IPS-15b (cell line): ENCODE results near the gene SERF2.
"Not testable (repeated sequence)": the region's sequence is repeated elsewhere in the genome, so short reads cannot be mapped to it uniquely, and the experiment has no call there.

Experiments
- H3K27me3 ChIP-seq: one replicate; pipeline ENCODE4 v1.6.1; 2013; ENCODE audit warnings: low read length; ENCODE audit not compliant: control insufficient read depth, insufficient read depth
- H3K36me3 ChIP-seq: one replicate; pipeline ENCODE4 v1.6.1; 2013; ENCODE audit warnings: low read length; ENCODE audit not compliant: control insufficient read depth, insufficient read depth
- H3K4me1 ChIP-seq: one replicate; pipeline ENCODE4 v1.6.1; 2013; ENCODE audit warnings: mild to moderate bottlenecking, low read length; ENCODE audit not compliant: control insufficient read depth, insufficient read depth
- H3K4me3 ChIP-seq: one replicate; pipeline ENCODE4 v1.5.1; 2013; ENCODE audit warnings: low read depth, low read length
- H3K9ac ChIP-seq: one replicate; pipeline ENCODE4 v1.6.1; 2013; ENCODE audit warnings: low read depth, mild to moderate bottlenecking, low read length
- H3K9me3 ChIP-seq: one replicate; pipeline ENCODE4 v1.6.1; 2013; ENCODE audit warnings: mild to moderate bottlenecking, low read length; ENCODE audit not compliant: control insufficient read depth, insufficient read depth

SERF2 gene

DNA sequence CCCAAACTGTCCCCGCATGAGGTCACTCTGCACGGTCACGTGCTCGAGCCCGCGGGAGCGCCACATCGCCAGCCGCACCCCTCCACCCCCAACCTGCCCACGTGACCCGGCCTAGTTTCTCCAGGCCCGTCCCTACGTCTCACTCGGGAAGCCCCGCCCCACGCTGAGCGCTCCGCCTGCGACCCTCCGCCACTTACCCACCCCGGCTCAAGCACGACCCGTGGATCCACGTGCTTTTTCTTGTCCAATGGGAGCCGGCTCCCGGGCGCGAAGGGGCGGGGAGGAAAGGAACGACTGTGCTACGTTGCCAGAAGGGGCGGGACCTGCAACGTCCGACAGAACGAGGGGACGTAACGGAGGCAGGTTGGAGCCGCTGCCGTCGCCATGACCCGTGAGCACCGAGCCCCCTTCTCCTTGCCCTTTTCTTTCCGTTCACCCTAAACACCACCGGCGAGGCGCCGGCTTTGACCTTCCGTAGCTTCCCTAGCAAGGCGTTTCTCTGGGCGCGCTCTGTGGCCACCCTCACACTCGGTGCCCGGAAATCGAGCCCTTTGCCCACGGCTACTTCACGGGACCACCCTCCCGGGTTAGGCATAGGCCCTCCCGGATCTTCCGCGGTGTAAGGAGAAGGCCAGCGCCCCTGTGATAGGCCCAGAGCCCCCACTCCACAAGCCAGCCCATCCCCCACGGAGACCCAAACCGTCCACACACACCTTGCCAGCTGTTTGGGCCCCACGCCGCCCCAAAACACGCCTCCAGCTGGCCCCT is at the start of gene SERF2:
SERF2 (plus strand) TSS at position 328 of the 768 bp plus-strand sequence; CDS start at position 385, 57 bp downstream.
- peak within 1 kb of the TSS; percentile 97 for H3K4me3 ChIP-seq
- H3K9me3 ChIP-seq: no peaks in the 10 kb centered on the region

DNA sequence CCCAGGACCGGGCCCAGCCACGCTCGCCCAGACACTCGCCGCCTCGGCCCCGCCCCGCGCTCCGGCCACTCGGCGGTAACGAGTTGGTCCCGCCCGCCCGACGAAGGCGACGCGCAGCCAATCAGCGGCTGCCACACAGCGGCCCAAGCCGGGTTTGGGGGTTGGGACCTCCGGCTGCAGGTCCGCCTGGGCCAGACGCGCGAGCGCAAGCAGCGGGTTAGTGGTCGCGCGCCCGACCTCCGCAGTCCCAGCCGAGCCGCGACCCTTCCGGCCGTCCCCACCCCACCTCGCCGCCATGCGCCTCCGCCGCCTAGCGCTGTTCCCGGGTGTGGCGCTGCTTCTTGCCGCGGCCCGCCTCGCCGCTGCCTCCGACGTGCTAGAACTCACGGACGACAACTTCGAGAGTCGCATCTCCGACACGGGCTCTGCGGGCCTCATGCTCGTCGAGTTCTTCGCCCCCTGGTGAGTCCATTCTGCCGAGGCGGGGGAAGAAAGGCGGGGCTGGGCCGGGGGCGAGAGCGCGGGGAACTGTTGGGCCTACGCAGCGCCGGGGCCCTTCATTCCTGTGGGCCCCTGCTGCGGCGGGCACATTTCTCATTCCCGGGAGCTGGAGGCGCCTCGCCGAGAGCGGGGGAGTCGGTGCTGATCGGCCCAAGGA is 45.7 kb upstream of the SERF2 start, which contains the start of gene PDIA3:
PDIA3 (plus strand) TSS at position 194 of the 658 bp plus-strand sequence; CDS start at position 296, 102 bp downstream.
- H3K36me3 ChIP-seq, H3K9me3 ChIP-seq, H3K27me3 ChIP-seq, H3K4me1 ChIP-seq: not testable (repeated sequence)
- Histone ChIP-seq H3K9ac (peak within 1 kb of the TSS; percentile 79), H3K4me3 (peak within 1 kb of the TSS; percentile 60)

More for the DNA sequence above, at the start of gene SERF2:
- Histone ChIP-seq H3K27me3 (no peaks in the 10 kb centered on the region), H3K9ac (peak within 1 kb of the TSS; percentile 98), H3K36me3 (peaks cover 29% of the 10 kb centered on the region), H3K4me1 (peaks cover 28% of the 10 kb centered on the region)

DNA sequence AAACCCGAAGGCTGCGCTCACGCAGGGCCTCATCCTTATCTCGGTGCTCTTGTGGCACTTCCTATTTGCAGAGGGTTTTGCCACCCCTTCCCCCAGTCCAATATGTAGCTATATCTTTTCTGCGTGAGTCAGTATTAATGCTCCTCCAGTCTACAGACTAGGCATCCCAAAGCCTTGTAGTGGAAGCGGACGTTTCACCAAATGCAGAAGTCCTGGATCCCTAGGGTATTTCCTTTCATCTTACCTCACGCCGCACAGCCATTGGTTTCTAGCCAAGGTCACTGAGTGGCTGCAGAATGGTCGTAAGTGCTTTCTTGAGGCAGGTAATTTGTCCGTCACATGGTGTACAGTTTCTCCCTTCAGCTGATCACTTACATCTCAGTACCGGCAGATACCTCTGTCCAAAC is 45.2 kb upstream of the SERF2 start:
- Histone ChIP-seq H3K9ac (peak overlapping the region; percentile 79), H3K4me3 (peak overlapping the region; percentile 60)
- H3K36me3 ChIP-seq, H3K4me1 ChIP-seq, H3K27me3 ChIP-seq, H3K9me3 ChIP-seq: not testable (repeated sequence)

- Histone ChIP-seq H3K36me3 (no peaks in the 10 kb centered on the region), H3K4me3 (no peak overlapping the region)
Measured at GRCh38 chr15:43748376-43748775, 43.7 kb upstream of the SERF2 start.

DNA sequence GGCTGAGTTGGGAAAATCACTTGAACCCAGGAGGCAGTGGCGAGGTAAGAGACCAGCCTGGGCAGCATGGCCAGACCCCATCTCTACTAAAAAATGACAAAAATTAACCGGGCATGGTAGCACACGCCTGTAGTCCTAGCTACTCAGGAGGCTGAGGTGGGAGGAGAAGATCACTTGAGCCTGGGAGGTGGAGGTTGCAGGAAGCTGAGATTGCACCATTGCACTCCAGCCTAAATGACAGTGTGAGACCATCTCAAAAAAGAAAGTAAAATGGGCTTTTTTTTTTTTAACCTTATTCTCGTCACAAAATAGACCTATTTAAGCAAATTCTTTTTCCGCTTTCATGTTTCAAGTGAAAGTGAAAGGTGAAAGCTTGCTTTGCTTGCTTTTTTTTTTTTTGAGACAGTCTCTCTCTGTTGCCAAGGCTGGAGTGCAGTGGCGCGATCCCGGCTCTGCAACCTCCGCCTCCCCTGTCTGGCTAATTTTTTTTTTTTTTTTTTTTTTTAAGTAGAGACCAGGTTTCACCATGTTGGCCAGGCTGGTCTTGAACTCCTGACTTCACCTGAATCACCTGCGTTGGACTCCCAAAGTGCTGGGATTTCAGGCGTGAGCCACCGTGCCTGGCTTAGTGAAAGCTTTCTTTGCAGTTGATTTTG is 42.3 kb upstream of the SERF2 start:
- Histone ChIP-seq H3K4me3 (no peak overlapping the region), H3K36me3 (peaks cover 2% of the 10 kb centered on the region), H3K9me3 (no peaks in the 10 kb centered on the region), H3K27me3 (no peaks in the 10 kb centered on the region), H3K4me1 (no peaks in the 10 kb centered on the region), H3K9ac (no peak overlapping the region)

More at GRCh38 chr15:43748376-43748775, 43.7 kb upstream of the SERF2 start:
- H3K9me3 ChIP-seq: no peaks in the 10 kb centered on the region
- no peak overlapping the region for H3K9ac ChIP-seq
- no peaks in the 10 kb centered on the region for H3K4me1 ChIP-seq
- H3K27me3 ChIP-seq: no peaks in the 10 kb centered on the region

DNA sequence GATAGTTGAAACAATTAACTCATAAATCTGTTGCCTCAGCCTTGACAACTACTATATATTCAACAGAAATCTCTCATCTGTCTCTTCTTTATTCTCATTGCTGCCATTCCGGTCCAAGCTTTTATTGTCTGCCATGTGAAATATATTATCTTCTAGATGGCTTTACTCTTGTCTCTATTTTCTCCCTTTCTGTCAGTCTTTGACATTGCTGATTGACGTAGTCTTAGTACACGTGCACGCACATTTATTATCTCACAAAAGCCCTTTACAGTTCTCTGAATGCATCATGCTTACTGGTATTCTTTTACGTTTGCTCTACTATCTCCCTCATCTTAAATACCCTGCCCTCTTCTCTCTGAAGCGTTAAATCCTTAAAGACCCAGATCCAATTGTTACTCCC is 40.2 kb upstream of the SERF2 start:
- no peaks in the 10 kb centered on the region for H3K9me3 ChIP-seq
- peaks cover 7% of the 10 kb centered on the region for H3K36me3 ChIP-seq
- H3K9ac ChIP-seq: no peak overlapping the region
- H3K4me1 ChIP-seq: no peaks in the 10 kb centered on the region
- no peaks in the 10 kb centered on the region for H3K27me3 ChIP-seq
- no peak overlapping the region for H3K4me3 ChIP-seq

- Histone ChIP-seq H3K36me3 (peaks cover 41% of the 10 kb centered on the region), H3K4me3 (no peak overlapping the region), H3K4me1 (no peaks in the 10 kb centered on the region), H3K9ac (no peak overlapping the region), H3K9me3 (no peaks in the 10 kb centered on the region), H3K27me3 (no peaks in the 10 kb centered on the region)
Measured at GRCh38 chr15:43762824-43763223, 29.3 kb upstream of the SERF2 start.

- Histone ChIP-seq H3K9me3 (no peaks in the 10 kb centered on the region), H3K27me3 (no peaks in the 10 kb centered on the region), H3K9ac (no peak overlapping the region), H3K36me3 (peaks cover 38% of the 10 kb centered on the region), H3K4me1 (no peaks in the 10 kb centered on the region), H3K4me3 (no peak overlapping the region)
Measured at GRCh38 chr15:43763819-43764446, 28.2 kb upstream of the SERF2 start.

- Histone ChIP-seq H3K9me3 (no peaks in the 10 kb centered on the region), H3K36me3 (peaks cover 35% of the 10 kb centered on the region), H3K4me3 (no peak overlapping the region), H3K27me3 (no peaks in the 10 kb centered on the region), H3K9ac (no peak overlapping the region), H3K4me1 (no peaks in the 10 kb centered on the region)
Measured at GRCh38 chr15:43769584-43770228, 22.4 kb upstream of the SERF2 start.

- Histone ChIP-seq H3K9ac (no peak overlapping the region), H3K4me1 (peaks cover 9% of the 10 kb centered on the region), H3K9me3 (no peaks in the 10 kb centered on the region), H3K27me3 (no peaks in the 10 kb centered on the region), H3K36me3 (peaks cover 26% of the 10 kb centered on the region), H3K4me3 (no peak overlapping the region)
Measured at GRCh38 chr15:43771816-43772215, 20.3 kb upstream of the SERF2 start.

GRCh38 chr15:43772624-43773023 is 19.5 kb upstream of the SERF2 start:
- peaks cover 20% of the 10 kb centered on the region for H3K36me3 ChIP-seq
- no peak overlapping the region for H3K4me3 ChIP-seq
- H3K9me3 ChIP-seq: no peaks in the 10 kb centered on the region

More at GRCh38 chr15:43772624-43773023, 19.5 kb upstream of the SERF2 start:
- Histone ChIP-seq H3K27me3 (no peaks in the 10 kb centered on the region), H3K9ac (no peak overlapping the region), H3K4me1 (peaks cover 9% of the 10 kb centered on the region)
